ENCODE data around the gene ZNF862. TPM values are rescaled to one million over a fixed set of nuclear protein-coding genes. Genes with fewer than 3 reads are reported as not detected.

Gene ZNF862
- total RNA-seq (2022; extraction: Qiagen RNA extraction; ENCODE audit: low read depth), result 1.5 to 2.8 TPM (median 2.3 TPM) in 5 replicates

DNA sequence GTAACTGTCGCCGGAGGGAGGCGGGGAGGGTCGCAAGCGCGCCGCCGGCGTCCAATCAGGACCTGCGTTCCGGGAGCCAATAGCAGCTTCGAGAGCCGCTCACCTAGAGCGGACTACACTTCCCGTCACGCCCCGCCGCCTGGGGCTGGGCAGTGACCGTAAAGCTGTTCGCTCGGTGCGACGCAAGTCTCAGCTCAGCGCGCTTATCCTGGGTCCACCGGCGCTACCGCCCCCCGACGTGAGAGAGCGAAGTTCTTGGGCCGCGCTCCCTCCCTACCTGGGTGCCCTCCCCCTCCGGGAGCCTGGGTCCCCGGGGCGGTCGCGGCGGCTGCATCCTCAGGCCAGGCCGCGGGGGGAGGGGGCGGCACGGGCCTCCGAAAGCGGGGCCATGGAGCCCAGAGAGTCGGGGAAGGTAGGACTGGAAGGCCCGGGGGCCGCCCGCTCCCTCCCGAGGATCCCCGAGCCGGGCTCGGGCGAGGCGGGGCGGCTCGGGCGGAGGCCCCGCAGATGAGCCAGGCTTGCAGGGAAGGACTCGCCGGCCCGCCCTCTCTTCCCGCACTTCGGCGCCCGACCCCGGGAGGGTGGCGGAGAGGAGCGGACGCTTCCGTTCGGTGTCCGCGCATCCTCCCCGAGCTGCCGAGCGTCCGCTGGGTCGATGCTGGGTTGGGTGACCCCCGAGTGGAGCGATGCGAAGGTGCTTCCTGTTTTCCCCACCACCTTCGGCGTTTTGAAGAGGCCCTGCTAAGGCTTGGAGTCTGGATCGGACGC lies at the start of gene ZNF862:
TSS of gene ZNF862 (plus strand) at position 152 of the 768 bp plus-strand sequence. CDS start at position 389, 237 bp downstream.

DNA sequence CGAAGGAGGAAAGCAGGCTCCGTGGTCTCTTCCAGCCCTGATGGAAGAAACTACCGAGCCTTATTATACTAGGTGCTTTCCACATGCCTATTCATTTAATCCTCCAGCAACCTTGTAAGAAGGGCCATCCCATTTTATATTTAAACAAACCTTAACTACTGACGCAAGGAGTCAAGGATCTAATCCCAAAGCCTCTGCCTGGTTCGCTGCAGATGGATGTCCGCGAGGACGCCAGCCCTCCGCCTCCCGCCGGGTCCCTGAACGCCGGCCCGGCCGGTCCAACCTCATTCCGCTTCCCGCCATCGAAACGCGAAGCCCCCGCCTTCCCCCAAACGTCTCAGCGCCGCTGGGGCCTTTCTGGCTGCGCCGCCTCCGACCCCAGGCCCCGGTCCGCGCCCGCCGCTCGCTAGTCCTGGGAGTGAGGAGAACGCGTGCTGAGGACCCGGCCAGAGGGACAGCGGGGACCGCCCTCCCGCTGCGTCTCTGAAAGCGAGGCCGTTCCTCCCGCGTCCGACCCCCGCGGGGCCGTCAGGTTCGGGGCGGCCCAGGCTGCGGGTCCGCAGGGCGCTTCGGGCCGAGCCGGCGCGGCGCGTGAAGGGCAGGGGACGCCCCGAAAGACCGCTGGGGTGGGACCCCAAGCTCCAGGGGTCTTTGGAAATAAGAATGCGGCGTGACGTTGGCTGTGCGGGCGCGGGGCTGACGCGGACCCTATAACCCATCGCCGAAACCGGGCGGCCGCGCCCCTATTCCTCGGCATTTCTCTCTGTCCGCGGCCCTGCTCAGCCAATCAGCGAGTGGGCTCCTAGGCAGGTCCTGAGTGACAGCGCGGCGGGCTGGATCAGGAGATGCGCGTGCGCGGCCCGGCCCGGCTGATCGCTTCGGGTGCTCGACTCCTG lies 35.1 kb downstream of the ZNF862 start, which contains the start of gene ATP6V0E2:
TSS of gene ATP6V0E2 (plus strand) at position 896 of the 896 bp plus-strand sequence. CDS start 97 bp downstream, outside the sequence.

Other genes starting within 250 kb of the ZNF862 start
- gene ZNF467, start 64.8 kb upstream of the ZNF862 start, total RNA-seq (2022; extraction: Qiagen RNA extraction; ENCODE audit: low read depth), result 0.78 to 2.0 TPM (median 1.1 TPM) in 5 replicates
- gene ATP6V0E2, start 35.6 kb downstream of the ZNF862 start, total RNA-seq (2022; extraction: Qiagen RNA extraction; ENCODE audit: low read depth), result 42.7 to 64.6 TPM (median 59.8 TPM) in 5 replicates

Measured in A549 treated with RU486 at 1 μM for 4 hours (cell line).